SK-N-DZ (cell line): Measurements from ENCODE around the gene OSBP2.
A peak's percentile ranks its signal among the peaks of the same experiment; 100 is the strongest.
"Not testable (repeated sequence)": the region's sequence is repeated elsewhere in the genome, so short reads cannot be mapped to it uniquely, and the experiment has no call there.

Source experiments
- DNase-seq: peaks from one replicate; pipeline ENCODE4 v3.0.0-alpha.2; 2015; ENCODE audit warnings: low spot score

The OSBP2 gene

DNA sequence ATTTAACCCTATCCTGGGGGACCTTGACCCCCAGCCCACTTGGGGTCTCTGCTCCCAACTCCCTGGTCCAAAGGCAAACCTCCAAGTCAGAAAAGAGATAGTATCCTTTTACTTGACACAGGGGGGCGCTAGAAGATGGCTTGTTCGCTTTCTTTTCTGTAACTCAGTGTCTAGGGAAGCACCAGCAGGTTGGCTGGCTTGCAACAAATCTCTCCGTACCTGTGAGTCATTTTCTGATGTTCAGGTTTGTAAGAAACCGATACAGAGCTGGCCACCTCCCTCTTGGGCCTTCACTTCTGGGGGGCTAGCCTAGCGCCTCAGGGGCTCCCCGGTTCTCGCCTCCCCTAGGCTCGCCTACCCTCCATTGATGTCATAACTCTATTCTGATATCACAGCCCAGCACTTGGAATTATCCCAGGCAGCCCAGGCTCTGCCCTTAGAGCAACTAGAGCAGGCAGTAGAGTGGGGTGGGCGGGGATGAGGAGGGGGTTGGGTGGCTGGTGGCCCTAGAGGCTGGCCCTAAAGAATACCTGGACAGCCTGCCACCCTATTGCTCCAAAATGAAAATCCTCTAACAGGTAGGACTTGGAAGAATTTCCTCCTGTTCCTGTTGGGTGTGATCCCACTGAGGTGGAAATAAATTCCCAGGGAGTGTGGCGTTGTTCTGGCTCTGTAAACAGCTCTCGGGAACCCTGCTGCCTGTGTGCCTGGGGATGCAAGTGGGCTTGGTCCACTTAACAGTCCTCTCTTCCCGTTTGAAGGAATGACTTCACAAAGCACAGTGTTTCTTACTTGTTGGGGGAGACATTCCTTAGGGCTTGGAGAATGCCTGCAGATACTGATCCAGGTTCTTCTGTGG is 69.4 kb downstream of the OSBP2 start:
- peak; percentile 68 for DNase-seq

DNA sequence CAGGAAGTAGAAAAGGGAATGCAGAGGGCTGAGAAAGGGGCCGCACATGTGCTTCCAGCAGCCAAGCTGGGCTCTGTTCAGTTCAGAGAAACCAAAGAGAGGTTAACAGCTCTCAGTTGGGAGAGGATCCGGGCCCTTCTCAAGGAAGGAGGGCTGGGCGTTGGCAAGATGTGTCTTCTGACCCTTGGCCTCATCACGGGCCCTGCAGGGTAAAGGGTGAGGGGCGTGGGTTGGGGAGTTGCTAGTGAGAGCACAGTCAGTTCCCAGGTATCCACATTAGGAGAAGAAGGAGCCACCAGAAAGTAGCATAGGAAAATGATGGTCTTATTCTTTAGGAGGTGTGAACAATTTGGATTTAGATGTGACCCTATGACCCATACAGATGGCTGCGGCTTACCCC is 73.0 kb downstream of the OSBP2 start:
- no peak for DNase-seq

DNA sequence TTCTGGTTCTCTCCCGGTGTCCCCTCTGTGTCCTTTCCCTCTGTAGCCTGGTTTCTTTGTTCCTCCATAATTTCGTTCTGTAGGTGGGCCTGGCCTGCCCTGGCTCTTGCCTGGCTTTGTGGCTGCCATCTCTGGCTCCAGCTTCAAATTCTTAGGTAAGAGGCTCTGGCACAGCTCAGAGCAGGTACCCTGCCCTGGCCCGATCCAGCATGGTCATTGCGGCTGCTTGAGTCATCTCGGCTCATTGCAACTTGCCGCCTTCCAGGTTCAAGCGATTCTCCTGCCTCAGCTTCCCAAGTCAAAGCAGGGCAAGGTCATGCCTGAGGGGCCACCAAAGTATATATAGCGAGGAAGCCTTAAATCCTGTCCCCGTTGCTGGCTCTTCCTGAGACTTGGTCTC is 76.0 kb downstream of the OSBP2 start:
- no peak for DNase-seq

DNA sequence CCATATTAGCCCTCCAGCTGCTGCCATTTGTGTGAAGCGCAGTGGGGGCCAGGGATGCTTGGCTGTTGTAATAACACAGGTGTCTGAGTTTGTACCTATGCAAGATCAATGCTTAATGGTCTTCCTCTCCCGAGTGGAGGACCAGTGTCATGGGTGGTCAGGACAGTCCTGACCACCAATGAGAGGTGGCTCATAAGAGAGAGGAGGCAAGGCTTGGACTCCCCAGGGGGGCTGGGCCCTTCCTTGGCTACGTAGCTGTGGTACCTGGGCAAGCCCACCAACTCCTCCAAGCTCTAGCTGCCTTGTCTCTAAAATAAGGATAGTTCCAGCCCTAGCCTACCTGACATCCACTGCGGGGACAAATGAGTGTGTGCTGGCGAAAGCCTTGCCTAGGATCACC is 79.2 kb downstream of the OSBP2 start:
- no peak for DNase-seq

DNA sequence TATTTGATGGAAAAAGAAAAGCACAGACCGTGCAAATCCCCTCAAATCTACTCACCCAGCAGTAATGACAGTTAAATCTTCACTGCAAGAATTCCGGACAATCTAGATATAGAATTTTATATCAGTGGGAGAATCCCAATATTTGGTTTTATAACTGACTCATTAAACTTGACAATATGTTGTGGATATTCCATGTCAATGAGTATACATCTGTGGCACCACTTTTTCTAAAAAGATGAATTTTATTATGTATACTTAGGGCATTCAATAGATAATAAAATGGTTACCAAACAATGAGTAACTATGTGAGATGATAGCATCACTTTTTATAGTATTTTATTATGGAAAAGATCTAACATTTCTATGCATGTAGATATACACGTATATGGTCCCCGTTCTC is 79.9 kb downstream of the OSBP2 start:
- DNase-seq = no peak

DNA sequence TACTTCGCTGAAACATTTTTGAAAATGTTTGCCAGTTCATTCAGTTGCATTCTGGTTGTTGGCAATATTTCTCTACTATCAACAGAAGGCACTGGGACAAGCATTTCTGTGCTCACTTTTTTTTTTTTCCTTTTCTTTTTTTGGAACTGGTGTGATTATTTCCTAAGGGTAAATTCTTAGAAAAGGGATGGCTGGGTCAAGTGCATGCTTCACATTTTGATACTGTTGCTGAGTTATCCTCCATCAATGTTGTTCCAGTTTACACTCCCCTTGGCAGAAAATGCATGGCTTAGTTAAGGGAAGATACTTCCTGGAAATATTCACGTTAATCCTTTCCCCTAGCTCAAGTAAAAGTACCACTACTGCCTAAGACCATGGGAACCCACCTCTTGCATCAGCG is 81.8 kb downstream of the OSBP2 start:
- no peak for DNase-seq

DNA sequence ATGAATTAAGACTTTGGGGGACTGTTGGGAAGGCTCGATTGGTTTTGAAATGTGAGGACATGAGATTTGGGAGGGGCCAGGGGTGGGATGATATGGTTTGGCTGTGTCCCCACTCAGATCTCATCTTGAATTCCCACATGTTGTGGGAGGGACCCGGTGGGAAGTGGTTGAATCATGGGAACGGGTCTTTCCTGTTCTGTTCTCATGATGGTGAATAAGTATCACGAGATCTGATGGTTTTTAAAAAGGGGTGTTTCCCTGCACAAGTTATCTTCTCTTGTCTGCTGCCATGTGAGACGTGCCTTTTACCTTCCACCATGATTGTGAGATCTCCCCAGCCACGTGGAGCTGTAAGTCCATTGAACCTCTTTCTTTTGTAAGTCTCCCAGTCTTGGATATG is 82.5 kb downstream of the OSBP2 start:
- not testable (repeated sequence) for DNase-seq

DNA sequence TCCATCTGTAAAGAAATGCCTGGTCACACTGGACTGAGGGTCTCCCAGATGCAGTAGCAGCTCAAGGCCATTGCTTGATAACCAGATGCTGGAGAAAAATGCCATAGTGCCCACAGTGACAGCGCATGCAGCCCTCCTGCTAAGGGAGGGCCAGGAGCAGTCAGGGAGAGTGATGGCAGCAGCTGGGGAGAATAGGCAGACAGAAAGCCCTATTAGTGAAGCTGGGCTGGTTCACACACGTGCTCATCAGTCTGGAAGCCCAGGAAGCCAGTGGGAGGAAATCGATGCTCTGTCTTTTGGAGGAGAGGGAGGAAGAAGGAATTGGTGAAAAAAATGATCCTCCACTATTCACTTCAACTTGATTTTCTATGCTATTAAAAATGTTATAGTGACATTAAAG is 82.9 kb downstream of the OSBP2 start:
- DNase-seq = no peak

DNA sequence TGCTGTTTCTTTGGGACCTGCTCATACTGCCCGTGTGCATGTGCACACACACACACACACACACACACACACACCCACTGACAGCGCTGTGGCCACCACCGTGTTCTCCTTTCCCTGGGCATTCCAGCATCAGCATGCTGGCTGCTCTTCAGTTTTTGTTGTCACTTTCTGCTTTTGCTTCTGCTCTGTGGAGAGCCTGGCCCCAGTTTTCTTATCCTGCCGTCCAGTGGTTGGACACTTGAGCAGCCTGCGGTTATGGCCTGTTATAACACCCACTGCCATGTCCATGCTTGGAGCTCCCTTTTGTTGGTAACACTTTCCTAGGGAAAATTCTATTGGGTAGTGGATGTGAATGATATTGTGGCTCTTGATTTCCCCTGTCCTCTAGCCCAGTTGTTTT is 83.6 kb downstream of the OSBP2 start:
- no peak for DNase-seq

DNA sequence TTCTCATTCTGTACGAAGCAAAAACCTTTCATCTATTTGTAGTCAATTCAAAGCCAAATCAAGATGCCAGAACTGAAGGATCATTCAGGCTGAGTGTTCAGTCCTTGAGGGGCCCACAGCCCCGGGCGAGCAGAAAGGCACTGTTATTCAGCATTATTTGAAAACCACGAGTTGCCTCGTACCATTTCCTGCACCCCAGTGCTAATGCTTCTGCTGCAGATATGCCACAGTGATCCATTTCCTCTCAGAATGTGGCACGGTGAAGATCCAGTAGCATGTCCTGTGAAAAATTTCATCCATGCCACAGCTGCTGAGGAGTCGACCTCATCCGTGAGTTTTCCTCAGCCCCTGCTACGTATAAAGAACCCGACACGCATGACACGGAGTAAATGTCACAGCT is 85.4 kb downstream of the OSBP2 start:
- DNase-seq = no peak

DNA sequence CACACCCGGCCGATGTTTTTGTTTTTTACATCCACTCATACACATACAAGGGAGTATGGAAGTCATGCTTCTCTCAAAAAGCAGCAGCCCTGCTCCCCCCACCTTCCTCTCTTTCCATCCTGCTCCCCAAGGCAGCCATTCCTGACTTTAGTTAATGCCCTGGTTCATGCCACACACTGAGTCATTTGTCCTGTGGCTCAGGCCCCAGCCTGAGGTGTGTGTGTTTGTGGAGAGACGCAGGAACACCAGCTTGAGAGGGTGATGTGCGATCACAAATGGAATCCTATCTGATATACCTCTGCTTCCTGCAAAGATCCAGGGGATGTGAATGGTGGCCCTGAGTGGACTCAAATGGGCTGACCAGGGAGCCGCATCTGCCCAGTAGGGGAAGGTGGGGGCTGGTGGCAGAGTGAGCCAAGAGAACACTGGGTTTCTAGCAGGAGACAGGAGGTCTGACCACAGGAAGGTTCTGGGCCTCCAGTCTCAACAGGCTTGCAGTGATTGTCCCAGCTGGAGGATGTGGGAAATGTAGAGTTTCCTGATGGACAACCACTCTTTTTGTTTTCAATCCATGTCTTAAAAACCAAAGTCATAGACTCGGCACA is 86.7 kb downstream of the OSBP2 start:
- DNase-seq = no peak

DNA sequence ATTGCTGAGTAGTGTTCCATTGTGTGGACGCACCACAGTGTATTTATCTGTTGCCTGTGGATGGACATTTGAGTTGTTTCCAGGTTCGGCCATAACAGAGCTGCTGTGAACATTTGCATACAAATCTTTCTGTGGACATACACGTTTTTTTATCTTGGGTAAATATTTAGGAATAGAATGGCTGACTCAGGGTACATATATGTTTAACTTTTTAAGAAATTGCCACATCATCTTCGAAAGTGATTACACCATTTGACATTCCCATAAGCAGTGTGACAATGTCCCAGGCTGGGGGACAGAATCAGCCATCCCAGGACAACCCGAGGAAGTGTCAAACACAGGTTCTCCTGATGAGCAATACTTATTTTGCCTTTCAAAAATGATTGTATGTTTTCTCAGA is 87.9 kb downstream of the OSBP2 start:
- no peak for DNase-seq

DNA sequence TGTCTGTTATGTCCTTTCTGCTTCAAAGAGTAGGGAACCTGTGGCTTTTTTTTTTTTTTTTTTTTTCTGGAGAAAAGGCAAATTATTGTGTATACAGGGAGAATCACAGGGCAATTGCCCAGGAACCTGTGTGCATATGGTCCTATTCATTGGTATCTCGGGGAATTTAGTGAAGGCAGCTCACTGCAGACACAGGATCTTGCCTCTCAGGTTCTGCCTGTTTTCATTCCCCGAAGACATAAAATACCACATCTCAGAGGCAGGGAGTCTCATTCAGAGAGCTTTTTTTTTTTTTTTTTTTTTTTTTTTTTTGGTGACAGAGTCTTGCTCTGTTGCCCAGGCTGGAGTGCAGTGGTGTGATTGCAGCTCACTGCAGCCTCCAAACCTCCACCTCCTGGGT is 88.3 kb downstream of the OSBP2 start:
- DNase-seq = no peak

DNA sequence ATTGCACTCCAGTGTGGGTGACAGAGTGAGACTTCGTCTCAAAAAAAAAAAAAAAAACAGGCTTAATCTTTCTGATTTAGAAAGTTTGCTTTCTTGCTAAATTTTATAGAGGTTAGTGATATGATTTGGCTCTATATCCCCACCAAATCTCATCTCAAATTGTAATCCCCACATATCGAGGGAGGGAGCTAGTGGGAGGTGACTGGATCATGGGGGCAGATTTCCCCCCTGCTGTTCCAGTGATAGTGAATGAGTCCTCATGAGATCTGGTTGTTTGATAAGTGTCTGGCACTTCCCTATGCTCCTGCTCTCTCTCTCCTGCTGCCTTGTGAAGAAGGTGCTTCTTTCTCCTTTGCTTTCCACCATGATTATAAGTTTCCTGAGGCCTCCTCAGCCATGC is 90.9 kb downstream of the OSBP2 start:
- DNase-seq = peak; percentile 45

DNA sequence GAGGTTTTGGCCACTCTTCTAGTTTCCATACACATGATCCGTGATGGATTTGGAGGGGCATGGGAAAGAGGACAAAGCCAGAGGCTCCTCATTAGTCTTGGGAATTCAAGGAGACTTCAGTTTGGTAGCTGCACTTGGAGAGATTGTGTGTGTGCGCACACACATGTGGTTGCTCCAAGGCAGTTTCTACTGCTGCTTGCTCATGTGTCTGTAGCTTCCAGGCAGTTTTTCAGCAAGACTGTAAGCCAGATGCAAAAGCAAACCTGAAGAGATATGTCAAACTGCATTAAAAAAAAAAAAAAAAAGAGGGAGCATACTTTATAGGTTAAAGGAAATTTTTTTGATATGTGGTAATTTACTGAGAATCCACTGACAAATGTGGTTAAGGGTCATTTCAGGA is 95.7 kb downstream of the OSBP2 start:
- DNase-seq = no peak

DNA sequence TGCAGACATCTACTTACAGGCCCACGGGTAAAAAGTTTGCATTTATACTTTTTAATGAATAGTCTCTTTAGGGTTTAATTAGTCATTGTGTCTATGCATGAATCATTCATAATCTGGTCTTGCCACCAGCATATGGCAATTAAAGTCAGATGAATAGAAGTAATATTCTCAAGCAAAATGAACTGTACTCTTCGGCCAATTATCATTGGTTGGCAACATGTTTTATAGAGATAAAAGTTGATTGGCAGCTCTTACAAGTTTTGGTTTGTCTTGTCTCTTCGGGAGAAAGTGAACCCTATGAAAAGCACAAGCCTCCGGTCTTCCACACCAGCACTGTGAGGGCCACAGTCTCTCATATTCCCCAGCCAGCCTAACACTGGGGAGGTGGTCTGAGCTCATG is 97.8 kb downstream of the OSBP2 start:
- no peak for DNase-seq

DNA sequence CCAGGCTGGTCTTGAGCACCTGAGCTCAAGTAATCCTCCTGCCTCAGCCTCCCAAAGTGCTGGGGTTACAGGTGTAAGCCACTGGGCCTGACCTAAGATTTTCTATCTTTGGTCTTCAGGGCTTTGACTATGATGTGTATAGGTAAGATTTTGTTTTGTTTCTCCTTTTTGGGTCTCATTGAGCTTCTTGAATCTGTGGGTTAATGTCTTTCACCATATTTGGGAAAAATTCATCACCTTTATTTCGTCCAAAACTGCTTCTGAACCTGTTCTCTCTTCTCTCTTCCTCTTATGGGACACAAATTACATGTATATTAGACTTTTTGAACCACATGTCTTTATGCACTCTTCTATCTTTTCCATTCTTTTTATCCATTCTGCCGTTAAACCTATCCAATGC is 100.4 kb downstream of the OSBP2 start:
- no peak for DNase-seq

DNA sequence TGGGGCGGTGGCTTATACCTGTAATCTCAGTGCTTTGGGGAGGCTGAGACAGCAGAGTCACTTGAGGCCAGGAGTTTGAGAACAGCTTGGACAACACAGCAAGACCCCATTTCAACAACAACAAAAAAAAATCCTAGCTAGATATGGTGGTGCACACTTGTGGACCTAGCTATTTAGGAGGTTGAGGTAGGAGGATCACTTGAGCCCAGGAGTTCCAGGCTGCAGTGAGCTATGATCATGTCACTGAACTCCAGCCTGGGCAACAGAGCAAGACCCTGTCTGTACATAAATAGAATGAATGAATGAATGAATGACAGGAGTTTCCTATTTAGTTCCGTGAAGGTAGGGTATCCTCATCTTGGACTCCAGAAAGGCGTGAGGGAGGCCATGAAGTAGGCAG is 107.0 kb downstream of the OSBP2 start:
- no peak for DNase-seq

DNA sequence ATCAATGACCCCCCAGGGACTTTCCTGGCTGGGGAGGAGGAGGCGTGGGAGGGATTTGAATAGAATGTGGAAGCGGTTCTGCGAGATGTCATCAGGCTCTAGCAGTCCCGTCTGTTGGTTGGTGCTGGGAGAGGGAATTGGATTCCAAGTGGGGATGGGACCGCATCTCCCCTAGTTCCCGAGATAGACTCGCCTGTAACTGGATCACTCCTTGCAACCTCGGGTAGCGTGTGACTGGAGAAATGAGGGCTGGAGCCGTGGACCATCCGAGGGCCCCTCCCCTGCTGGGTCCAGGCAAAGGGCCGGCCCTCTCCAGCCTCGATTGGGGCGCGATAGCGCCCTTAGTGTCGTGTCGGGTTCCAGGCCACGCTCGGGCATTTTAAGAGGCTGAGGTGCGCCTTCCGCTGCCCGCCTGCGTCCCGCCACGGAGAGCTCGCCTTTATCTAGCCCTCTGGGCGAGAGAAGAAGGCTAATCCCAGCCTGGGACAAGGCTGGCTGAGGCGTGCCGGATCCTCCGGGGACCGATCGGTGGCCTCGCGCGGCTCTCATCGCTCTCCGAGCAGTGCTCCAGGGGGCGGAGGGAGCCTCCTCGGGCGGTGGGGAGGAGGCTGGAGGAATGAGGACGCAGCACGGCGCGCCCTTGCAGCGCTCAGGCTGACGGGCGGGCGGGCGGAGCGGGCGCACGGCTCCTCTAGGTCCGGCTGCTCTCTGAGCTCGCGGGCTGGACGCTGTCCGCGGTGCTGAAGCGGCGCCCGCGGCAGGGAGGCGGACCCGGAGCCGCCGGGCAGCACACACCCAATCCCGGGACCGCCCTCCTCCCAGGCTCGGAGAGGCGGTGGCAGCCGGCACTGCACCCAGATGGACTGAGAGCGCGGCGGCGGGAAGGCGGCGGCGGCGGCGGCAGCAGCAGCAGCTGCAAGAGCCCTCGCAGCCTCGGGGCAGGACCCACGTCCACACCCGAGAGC is 107.8 kb downstream of the OSBP2 start:
- DNase-seq = peak; percentile 80

DNA sequence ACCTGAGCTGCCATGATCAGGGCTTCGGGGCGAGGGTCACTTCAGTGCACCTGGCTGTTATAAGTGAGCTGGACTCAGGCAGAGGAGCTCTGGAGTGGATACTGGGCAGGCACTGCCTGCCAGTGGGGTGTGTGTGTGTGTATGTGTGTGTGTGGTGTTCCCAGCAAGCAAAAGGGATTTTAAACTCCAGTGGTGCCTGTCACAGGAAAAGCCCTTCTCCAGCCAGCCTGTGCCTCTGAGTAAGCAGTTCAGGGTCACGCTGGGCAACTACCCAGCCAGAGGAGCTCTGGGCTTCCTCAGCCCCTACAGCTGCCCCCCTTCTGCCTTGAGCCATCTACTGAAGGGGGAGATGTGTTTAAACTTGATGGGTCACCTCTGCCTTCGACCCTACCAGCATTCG is 109.0 kb downstream of the OSBP2 start:
- no peak for DNase-seq

DNA sequence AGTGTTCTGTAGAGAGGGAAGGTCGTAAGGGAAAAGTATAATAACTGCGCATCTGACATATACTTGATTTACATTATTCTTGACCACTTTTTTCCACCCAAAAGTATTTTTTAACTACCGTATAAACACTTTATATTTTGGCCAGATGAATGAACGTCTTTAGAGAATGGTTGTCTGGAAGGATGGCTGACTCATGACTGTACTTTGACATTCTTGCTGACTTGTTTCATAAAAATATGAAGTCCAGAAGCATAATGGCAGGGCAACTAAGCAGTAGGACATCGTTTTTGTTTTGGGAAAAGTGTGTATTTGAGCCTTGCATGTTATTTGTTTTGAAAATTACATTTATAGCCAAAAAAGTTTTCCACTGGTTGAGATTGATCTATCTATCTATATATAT is 110.0 kb downstream of the OSBP2 start:
- DNase-seq = no peak

DNA sequence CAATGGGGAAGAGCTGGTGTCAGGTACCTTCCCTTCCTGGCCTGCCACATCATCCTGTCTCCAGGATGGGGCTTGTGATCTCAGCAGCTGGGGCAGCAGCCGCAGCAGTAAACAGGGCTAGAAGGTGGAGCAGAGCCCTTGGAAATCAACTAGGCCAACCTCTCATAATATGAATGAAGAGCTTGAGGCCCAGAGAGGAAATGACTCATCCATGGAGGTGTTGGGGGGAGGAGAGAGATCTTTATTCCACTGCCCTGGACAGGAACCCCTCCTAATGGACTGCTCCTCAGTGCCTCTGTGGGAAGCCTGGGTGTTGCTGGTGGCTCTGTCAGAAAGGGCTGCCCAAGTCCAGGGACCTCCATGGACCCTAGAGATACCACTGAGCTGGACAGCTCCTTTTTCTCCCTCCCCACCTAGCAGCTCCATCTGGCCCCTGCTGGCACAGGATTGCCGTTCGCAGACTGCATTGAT is 111.8 kb downstream of the OSBP2 start:
- no peak for DNase-seq
